WTC11 (cell line): Measurements from ENCODE around the gene AOX1. TPM values are rescaled to one million over a fixed set of nuclear protein-coding genes. Genes with fewer than 3 reads are reported as not detected.

ENCODE experiments used
- ATAC-seq: fragments of 200-7000 bp; cut with Tn5 transposase; 2 replicates; pipeline ENCODE4 v1.10.0; 2021; ENCODE audit warnings: mild to moderate bottlenecking, moderate library complexity
- CTCF ChIA-PET: fragments of 300-600 bp; sonication (Branson Sonifier 250); formaldehyde crosslinking; loops from one replicate; lab custom pipeline; 2021; ENCODE audit warnings: antibody characterized with exemption; lab: Charles Lee
- POLR2A ChIA-PET: fragments of 350-600 bp; sonication (Branson Sonifier 250); formaldehyde crosslinking; loops from one replicate; lab custom pipeline; 2021; ENCODE audit warnings: antibody characterized with exemption; lab: Charles Lee
- DNase-seq: peaks from one replicate; pipeline ENCODE4 v3.0.0; 2021; ENCODE audit warnings: low spot score
- H3K27ac Mint-ChIP-seq: 2 replicates; pipeline ENCODE4 v1.8.0; 2021; ENCODE audit warnings: mixed read lengths
- H3K27me3 Mint-ChIP-seq: 2 replicates; pipeline ENCODE4 v1.8.0; 2021; ENCODE audit warnings: low read depth, mild to moderate bottlenecking, moderate library complexity, mixed read lengths
- H3K36me3 Mint-ChIP-seq: 2 replicates; pipeline ENCODE4 v1.8.0; 2021; ENCODE audit warnings: mixed read lengths
- H3K4me1 Mint-ChIP-seq: 2 replicates; pipeline ENCODE4 v1.8.0; 2022; ENCODE audit warnings: mixed read lengths
- H3K4me3 Mint-ChIP-seq: 2 replicates; pipeline ENCODE4 v1.8.0; 2021; ENCODE audit warnings: mild to moderate bottlenecking, moderate library complexity, mixed read lengths
- H3K9me3 Mint-ChIP-seq: 2 replicates; pipeline ENCODE4 v1.8.0; 2021; ENCODE audit warnings: mixed read lengths
- CREM ChIP-seq: sonication (generic); formaldehyde crosslinking; IDR thresholded peaks from 2 replicates; pipeline ENCODE4 v1.8.1; 2022; ENCODE audit warnings: mild to moderate bottlenecking, missing genetic modification reagents, moderate library complexity
- EMX1 ChIP-seq: fragments of 250-450 bp; sonication (Bioruptor Pico); IDR thresholded peaks from 2 replicates; pipeline ENCODE4 v1.8.0; 2021; ENCODE audit warnings: mild to moderate bottlenecking
- FOXP1 ChIP-seq: sonication (generic); formaldehyde crosslinking; IDR thresholded peaks from 2 replicates; pipeline ENCODE4 v1.8.0; 2022; ENCODE audit warnings: missing genetic modification reagents, mild to moderate bottlenecking, moderate library complexity, borderline replicate concordance
- GTF2I ChIP-seq: fragments of 250-450 bp; sonication (Bioruptor Pico); conservative IDR thresholded peaks from 2 replicates; pipeline ENCODE4 v1.4.0; 2021; ENCODE audit warnings: mild to moderate bottlenecking
- IRF2 ChIP-seq: sonication (generic); formaldehyde crosslinking; IDR thresholded peaks from 2 replicates; pipeline ENCODE4 v1.8.0; 2022; ENCODE audit warnings: low read depth, missing genetic modification reagents, borderline replicate concordance
- JAZF1 ChIP-seq: fragments of 250-450 bp; sonication (Bioruptor Pico); IDR thresholded peaks from 2 replicates; pipeline ENCODE4 v1.9.0; 2021; ENCODE audit warnings: moderate library complexity, mild to moderate bottlenecking, inconsistent platforms
- MYBL2 ChIP-seq: sonication (generic); formaldehyde crosslinking; IDR thresholded peaks from 2 replicates; pipeline ENCODE4 v1.8.1; 2023; ENCODE audit warnings: mild to moderate bottlenecking, moderate library complexity, missing genetic modification reagents
- OVOL2 ChIP-seq: fragments of 250-450 bp; sonication (Bioruptor Pico); IDR thresholded peaks from 2 replicates; pipeline ENCODE4 v1.9.0; 2021; ENCODE audit warnings: mild to moderate bottlenecking, borderline replicate concordance
- RORB ChIP-seq: fragments of 250-450 bp; sonication (Bioruptor Pico); IDR thresholded peaks from 2 replicates; pipeline ENCODE4 v1.9.0; 2021; ENCODE audit warnings: mild to moderate bottlenecking
- TEAD4 ChIP-seq: sonication (generic); formaldehyde crosslinking; IDR thresholded peaks from 2 replicates; pipeline ENCODE4 v1.8.0; 2022; ENCODE audit warnings: mild to moderate bottlenecking, missing genetic modification reagents
- ZNF219 ChIP-seq: sonication (generic); formaldehyde crosslinking; IDR thresholded peaks from 2 replicates; pipeline ENCODE4 v1.8.0; 2023; ENCODE audit warnings: missing genetic modification reagents, mild to moderate bottlenecking, borderline replicate concordance
- ZNF317 ChIP-seq: sonication (generic); formaldehyde crosslinking; IDR thresholded peaks from 2 replicates; pipeline ENCODE4 v1.8.1; 2023; ENCODE audit warnings: low read depth, mild to moderate bottlenecking, moderate library complexity, missing genetic modification reagents, borderline replicate concordance
- ZNF416 ChIP-seq: fragments of 250-450 bp; sonication (Bioruptor Pico); IDR thresholded peaks from 2 replicates; pipeline ENCODE4 v1.9.0; 2021; ENCODE audit warnings: mild to moderate bottlenecking, inconsistent platforms
- total RNA-seq: library from RNA; stranded (reverse); gene quantifications from 3 replicates; pipeline ENCODE4 v1.2.3, GENCODE V29; 2021
- TF ChIP-seq, protein P1 (sequence below): sonication (generic); formaldehyde crosslinking; IDR thresholded peaks from 2 replicates; pipeline ENCODE4 v1.8.0; 2022; ENCODE audit warnings: mild to moderate bottlenecking, missing genetic modification reagents
- TF ChIP-seq, protein P2 (sequence below): sonication (generic); formaldehyde crosslinking; IDR thresholded peaks from 2 replicates; pipeline ENCODE4 v1.8.1; 2022; ENCODE audit warnings: missing genetic modification reagents, borderline replicate concordance
- TF ChIP-seq, protein P3 (sequence below): sonication (generic); formaldehyde crosslinking; IDR thresholded peaks from 2 replicates; pipeline ENCODE4 v1.8.1; 2023; ENCODE audit warnings: mild to moderate bottlenecking, missing genetic modification reagents, borderline replicate concordance
- TF ChIP-seq, protein P4 (sequence below): sonication (generic); formaldehyde crosslinking; IDR thresholded peaks from 2 replicates; pipeline ENCODE4 v1.8.1; 2023; ENCODE audit warnings: mild to moderate bottlenecking, moderate library complexity, missing genetic modification reagents
- TF ChIP-seq, protein P5 (sequence below): sonication (generic); formaldehyde crosslinking; IDR thresholded peaks from 2 replicates; pipeline ENCODE4 v1.8.0; 2023; ENCODE audit warnings: missing genetic modification reagents, mild to moderate bottlenecking, borderline replicate concordance
- TF ChIP-seq, protein P6 (sequence below): fragments of 250-450 bp; sonication (Bioruptor Pico); IDR thresholded peaks from 2 replicates; pipeline ENCODE4 v2.1.2; 2022; ENCODE audit warnings: mild to moderate bottlenecking, moderate library complexity
- TF ChIP-seq, protein P7 (sequence below): fragments of 250-450 bp; sonication (Bioruptor Pico); IDR thresholded peaks from 2 replicates; pipeline ENCODE4 v1.9.0; 2021; ENCODE audit warnings: mild to moderate bottlenecking

The AOX1 gene
- total RNA-seq, 1 experiment from 2014 or later, result 4.8 TPM

DNA sequence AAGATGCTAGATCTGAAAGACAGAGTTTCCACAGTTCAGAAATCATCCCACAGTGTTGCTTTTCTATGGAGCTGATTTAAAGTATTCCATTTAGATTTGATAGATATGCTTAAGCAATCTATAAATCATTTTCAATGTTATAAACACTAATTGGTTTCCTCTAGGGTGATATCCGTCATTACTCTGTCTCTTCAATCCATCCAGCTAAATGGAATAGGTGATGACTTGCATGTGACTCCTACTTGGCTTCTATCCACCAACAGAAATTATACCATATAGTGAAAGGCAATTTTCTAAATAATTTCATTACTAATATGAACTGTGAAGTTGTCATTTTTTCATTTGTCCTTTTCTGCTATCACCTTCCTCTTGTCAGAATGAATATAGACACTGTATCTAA, 84.9 kb downstream of the AOX1 start:
- TF ChIP-seq ZNF219 (CRISPR knock-in tag) (no peak), RORB (CRISPR knock-in tag) (no peak), MYBL2 (CRISPR knock-in tag) (no peak), FOXP1 (CRISPR knock-in tag) (no peak), CREM (CRISPR knock-in tag) (no peak)
- TF ChIP-seq, protein P1, sequence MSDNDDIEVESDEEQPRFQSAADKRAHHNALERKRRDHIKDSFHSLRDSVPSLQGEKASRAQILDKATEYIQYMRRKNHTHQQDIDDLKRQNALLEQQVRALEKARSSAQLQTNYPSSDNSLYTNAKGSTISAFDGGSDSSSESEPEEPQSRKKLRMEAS (CRISPR knock-in tag), result no peak
- TF ChIP-seq, protein P2, sequence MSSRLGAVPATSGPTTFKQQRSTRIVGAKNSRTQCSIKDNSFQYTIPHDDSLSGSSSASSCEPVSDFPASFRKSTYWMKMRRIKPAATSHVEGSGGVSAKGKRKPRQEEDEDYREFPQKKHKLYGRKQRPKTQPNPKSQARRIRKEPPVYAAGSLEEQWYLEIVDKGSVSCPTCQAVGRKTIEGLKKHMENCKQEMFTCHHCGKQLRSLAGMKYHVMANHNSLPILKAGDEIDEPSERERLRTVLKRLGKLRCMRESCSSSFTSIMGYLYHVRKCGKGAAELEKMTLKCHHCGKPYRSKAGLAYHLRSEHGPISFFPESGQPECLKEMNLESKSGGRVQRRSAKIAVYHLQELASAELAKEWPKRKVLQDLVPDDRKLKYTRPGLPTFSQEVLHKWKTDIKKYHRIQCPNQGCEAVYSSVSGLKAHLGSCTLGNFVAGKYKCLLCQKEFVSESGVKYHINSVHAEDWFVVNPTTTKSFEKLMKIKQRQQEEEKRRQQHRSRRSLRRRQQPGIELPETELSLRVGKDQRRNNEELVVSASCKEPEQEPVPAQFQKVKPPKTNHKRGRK (CRISPR knock-in tag), result no peak
- TF ChIP-seq, protein P3, sequence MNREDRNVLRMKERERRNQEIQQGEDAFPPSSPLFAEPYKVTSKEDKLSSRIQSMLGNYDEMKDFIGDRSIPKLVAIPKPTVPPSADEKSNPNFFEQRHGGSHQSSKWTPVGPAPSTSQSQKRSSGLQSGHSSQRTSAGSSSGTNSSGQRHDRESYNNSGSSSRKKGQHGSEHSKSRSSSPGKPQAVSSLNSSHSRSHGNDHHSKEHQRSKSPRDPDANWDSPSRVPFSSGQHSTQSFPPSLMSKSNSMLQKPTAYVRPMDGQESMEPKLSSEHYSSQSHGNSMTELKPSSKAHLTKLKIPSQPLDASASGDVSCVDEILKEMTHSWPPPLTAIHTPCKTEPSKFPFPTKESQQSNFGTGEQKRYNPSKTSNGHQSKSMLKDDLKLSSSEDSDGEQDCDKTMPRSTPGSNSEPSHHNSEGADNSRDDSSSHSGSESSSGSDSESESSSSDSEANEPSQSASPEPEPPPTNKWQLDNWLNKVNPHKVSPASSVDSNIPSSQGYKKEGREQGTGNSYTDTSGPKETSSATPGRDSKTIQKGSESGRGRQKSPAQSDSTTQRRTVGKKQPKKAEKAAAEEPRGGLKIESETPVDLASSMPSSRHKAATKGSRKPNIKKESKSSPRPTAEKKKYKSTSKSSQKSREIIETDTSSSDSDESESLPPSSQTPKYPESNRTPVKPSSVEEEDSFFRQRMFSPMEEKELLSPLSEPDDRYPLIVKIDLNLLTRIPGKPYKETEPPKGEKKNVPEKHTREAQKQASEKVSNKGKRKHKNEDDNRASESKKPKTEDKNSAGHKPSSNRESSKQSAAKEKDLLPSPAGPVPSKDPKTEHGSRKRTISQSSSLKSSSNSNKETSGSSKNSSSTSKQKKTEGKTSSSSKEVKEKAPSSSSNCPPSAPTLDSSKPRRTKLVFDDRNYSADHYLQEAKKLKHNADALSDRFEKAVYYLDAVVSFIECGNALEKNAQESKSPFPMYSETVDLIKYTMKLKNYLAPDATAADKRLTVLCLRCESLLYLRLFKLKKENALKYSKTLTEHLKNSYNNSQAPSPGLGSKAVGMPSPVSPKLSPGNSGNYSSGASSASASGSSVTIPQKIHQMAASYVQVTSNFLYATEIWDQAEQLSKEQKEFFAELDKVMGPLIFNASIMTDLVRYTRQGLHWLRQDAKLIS, result no peak
- TF ChIP-seq, protein P4, sequence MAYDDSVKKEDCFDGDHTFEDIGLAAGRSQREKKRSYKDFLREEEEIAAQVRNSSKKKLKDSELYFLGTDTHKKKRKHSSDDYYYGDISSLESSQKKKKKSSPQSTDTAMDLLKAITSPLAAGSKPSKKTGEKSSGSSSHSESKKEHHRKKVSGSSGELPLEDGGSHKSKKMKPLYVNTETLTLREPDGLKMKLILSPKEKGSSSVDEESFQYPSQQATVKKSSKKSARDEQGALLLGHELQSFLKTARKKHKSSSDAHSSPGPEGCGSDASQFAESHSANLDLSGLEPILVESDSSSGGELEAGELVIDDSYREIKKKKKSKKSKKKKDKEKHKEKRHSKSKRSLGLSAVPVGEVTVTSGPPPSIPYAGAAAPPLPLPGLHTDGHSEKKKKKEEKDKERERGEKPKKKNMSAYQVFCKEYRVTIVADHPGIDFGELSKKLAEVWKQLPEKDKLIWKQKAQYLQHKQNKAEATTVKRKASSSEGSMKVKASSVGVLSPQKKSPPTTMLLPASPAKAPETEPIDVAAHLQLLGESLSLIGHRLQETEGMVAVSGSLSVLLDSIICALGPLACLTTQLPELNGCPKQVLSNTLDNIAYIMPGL (CRISPR knock-in tag), result no peak
- TF ChIP-seq, protein P5, sequence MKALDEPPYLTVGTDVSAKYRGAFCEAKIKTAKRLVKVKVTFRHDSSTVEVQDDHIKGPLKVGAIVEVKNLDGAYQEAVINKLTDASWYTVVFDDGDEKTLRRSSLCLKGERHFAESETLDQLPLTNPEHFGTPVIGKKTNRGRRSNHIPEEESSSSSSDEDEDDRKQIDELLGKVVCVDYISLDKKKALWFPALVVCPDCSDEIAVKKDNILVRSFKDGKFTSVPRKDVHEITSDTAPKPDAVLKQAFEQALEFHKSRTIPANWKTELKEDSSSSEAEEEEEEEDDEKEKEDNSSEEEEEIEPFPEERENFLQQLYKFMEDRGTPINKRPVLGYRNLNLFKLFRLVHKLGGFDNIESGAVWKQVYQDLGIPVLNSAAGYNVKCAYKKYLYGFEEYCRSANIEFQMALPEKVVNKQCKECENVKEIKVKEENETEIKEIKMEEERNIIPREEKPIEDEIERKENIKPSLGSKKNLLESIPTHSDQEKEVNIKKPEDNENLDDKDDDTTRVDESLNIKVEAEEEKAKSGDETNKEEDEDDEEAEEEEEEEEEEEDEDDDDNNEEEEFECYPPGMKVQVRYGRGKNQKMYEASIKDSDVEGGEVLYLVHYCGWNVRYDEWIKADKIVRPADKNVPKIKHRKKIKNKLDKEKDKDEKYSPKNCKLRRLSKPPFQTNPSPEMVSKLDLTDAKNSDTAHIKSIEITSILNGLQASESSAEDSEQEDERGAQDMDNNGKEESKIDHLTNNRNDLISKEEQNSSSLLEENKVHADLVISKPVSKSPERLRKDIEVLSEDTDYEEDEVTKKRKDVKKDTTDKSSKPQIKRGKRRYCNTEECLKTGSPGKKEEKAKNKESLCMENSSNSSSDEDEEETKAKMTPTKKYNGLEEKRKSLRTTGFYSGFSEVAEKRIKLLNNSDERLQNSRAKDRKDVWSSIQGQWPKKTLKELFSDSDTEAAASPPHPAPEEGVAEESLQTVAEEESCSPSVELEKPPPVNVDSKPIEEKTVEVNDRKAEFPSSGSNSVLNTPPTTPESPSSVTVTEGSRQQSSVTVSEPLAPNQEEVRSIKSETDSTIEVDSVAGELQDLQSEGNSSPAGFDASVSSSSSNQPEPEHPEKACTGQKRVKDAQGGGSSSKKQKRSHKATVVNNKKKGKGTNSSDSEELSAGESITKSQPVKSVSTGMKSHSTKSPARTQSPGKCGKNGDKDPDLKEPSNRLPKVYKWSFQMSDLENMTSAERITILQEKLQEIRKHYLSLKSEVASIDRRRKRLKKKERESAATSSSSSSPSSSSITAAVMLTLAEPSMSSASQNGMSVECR (CRISPR knock-in tag), result no peak
- TF ChIP-seq, all 79 proteins: peak for 0
- Mint-ChIP-seq H3K4me1 (no peaks in the 10 kb centered on the region), H3K4me3 (no peak overlapping the region), H3K27ac (no peak overlapping the region), H3K36me3 (no peaks in the 10 kb centered on the region), H3K27me3 (no peaks in the 10 kb centered on the region), H3K9me3 (no peaks in the 10 kb centered on the region)
- ChIA-PET POLR2A (no interaction called here), CTCF (no interaction called here)
- no peak for DNase-seq
- no peak for ATAC-seq

DNA sequence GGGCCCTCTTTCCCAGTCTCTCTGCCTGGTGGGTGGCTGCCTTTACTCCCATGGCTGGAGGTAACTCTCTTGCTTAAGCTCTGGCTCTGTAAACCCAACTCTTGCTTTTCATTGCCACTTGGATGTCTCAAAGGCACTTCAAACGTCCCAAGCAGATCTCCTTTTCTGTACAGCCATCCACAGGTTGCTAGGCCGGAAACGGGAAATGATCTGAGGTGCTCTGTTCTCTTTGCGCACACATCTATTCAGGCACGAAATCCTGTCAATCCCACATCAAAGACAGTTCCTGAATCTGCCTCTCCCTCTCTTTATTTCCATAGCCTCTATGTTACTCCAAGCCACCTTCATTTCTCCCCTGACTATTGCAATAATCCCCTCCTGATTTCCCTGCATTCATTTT, 87.4 kb downstream of the AOX1 start:
- ChIA-PET POLR2A (no interaction called here), CTCF (no interaction called here)
- Mint-ChIP-seq H3K27ac (no peak overlapping the region), H3K27me3 (no peaks in the 10 kb centered on the region), H3K36me3 (no peaks in the 10 kb centered on the region), H3K4me1 (no peaks in the 10 kb centered on the region), H3K9me3 (no peaks in the 10 kb centered on the region), H3K4me3 (no peak overlapping the region)
- ATAC-seq, result no peak
- TF ChIP-seq CREM (CRISPR knock-in tag) (no peak), JAZF1 (CRISPR knock-in tag) (no peak), MYBL2 (CRISPR knock-in tag) (no peak), ZNF416 (CRISPR knock-in tag) (no peak), EMX1 (CRISPR knock-in tag) (no peak), GTF2I (CRISPR knock-in tag) (no peak), IRF2 (no peak), ZNF317 (CRISPR knock-in tag) (no peak), OVOL2 (no peak), TEAD4 (CRISPR knock-in tag) (no peak)
- TF ChIP-seq, protein P6, sequence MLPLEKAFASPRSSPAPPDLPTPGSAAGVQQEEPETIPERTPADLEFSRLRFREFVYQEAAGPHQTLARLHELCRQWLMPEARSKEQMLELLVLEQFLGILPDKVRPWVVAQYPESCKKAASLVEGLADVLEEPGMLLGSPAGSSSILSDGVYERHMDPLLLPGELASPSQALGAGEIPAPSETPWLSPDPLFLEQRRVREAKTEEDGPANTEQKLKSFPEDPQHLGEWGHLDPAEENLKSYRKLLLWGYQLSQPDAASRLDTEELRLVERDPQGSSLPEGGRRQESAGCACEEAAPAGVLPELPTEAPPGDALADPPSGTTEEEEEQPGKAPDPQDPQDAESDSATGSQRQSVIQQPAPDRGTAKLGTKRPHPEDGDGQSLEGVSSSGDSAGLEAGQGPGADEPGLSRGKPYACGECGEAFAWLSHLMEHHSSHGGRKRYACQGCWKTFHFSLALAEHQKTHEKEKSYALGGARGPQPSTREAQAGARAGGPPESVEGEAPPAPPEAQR, result no peak
- TF ChIP-seq, protein P1 (CRISPR knock-in tag), result no peak
- TF ChIP-seq, protein P7, sequence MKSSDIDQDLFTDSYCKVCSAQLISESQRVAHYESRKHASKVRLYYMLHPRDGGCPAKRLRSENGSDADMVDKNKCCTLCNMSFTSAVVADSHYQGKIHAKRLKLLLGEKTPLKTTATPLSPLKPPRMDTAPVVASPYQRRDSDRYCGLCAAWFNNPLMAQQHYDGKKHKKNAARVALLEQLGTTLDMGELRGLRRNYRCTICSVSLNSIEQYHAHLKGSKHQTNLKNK (CRISPR knock-in tag), result no peak
- DNase-seq, result no peak
